Fibroblast of pulmonary artery (primary cell): ENCODE measurements around the gene INO80.

Source experiments
- DNase-seq: peaks from one replicate; pipeline ENCODE4 v3.0.0-alpha.2; 2010; ENCODE audit warnings: low read depth
- H3K4me3 ChIP-seq: replicated peaks from 2 replicates; pipeline ENCODE4 v1.5.1; 2011; ENCODE audit warnings: low read depth, mild to moderate bottlenecking, control low read depth, low read length, moderate library complexity
- TF ChIP-seq, protein P1 (sequence below): IDR thresholded peaks from 2 replicates; pipeline ENCODE4 v1.5.1; 2011; ENCODE audit warnings: mild to moderate bottlenecking, control low read depth, low read length, inconsistent platforms; ENCODE audit errors: missing control alignments

INO80 gene

DNA sequence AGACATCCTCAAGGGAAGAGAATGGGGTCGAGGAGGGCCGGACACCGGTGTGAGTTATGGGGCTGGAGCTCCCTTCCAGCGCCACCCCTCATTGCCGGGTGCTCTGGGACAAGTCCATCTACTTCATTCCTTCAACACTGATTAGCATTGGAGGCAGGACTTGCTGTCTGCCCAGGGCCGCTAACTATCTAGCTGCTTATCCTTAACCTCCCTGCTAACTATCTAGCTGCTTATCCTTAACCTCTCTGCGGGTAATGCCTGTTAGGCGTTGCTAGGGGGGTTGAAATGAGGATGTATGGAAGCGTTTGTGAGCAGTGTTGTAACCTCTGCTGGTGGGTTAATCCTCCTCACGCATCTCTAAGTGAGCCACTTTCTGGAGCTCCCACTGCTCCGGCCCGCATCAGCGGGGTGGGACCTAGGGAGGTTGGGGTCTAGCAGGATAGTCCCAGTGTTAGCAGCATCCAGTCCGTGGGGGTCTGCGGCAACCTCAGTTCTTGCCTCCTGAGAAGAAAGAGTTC lies 173.7 kb downstream of the INO80 start:
- TF ChIP-seq, protein P1, sequence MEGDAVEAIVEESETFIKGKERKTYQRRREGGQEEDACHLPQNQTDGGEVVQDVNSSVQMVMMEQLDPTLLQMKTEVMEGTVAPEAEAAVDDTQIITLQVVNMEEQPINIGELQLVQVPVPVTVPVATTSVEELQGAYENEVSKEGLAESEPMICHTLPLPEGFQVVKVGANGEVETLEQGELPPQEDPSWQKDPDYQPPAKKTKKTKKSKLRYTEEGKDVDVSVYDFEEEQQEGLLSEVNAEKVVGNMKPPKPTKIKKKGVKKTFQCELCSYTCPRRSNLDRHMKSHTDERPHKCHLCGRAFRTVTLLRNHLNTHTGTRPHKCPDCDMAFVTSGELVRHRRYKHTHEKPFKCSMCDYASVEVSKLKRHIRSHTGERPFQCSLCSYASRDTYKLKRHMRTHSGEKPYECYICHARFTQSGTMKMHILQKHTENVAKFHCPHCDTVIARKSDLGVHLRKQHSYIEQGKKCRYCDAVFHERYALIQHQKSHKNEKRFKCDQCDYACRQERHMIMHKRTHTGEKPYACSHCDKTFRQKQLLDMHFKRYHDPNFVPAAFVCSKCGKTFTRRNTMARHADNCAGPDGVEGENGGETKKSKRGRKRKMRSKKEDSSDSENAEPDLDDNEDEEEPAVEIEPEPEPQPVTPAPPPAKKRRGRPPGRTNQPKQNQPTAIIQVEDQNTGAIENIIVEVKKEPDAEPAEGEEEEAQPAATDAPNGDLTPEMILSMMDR = no peak
- no peak for DNase-seq

DNA sequence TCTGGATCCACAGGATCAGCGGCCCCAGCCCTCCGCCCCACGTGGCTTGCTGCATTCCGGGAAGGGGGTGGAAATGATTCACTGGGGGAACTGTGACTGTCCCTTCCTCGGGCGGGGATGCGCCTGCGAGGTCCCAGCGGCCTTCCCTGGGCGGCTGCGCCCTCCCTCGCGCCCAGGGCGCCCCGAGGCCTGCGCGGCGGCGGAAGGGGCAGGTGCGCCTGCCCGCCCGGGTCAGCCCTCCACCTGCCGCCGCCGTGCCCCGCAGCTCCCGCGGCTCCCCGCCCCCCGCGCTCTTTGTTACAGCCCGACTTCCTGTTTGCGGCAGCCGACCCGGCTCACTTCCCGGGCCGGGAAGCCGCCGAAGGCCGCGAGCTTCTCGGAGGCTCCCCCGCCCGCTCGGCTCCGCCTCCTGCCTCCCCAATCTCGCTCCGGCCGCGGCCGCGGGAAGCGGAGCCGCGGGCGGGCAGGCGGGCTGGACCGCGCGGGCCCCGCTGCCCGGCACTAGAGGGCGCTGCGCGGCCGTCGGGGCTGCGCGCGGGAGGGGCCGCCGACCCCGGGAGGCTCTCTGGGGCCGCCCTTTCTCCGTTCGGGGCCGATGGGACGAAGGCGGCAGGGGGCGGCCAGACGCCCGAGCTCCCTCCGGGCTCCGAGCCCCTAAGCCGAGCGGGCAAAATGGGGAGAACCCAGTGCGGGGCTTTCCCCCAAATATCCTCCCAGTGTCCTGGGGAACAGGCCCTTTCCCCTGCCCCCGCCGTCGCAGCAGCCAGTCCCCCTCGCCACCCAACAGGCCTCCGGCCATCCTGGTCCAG lies 174.3 kb downstream of the INO80 start:
- peak overlapping the region; percentile 59 for H3K4me3 ChIP-seq
- peak; percentile 67 for DNase-seq
- TF ChIP-seq, protein P1 = no peak

More for the DNA sequence above, 173.7 kb downstream of the INO80 start:
- peak overlapping the region; percentile 59 for H3K4me3 ChIP-seq

DNA sequence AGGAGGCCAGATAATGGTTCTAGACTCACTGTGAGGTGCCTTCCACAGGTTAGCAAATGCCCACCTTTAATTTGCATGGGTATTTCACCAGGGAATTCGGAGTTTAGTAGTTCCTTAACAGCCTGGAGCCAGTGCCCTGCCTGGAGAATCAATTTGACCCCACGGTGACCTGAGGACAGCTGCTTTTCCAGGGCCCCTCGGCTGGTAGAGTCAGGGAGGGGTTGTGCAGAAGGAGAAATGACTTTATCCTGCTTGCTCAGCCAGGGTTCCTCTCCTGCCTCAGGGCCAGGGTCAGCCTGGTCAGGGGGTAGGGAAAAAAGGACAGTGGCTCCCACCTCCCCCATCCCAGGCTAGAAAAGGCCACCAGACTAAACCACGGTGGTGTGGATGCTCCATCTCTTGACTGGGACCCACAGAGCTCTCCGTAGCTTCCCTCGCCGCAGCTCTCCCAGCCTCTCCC lies 175.0 kb downstream of the INO80 start:
- no peak for DNase-seq
- peak overlapping the region; percentile 36 for H3K4me3 ChIP-seq
- TF ChIP-seq, protein P1 = no peak

DNA sequence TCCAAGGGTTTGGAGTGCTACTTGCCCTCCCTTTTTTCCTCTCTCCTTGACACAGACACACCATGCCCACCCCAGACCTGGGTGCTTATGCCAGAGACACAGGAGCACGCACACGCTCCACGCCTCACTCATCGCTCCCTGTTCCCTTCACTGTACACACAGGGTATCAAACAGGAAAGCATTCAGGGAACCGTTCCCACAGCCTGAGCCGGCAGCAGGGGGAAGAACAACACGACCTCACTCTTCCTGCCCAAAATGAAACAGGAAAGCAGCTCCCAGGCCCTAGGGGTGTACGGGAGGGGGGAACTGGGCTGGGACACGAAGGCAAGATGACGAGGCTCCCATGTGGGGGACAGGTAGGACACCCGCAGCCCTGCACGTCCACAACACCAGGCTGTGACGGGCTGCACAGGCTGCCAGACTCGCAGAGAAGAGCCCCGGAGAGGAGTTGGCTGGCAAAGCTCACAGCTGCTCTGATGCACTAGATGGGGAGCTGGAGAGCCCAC lies 175.7 kb downstream of the INO80 start:
- no peak for DNase-seq
- TF ChIP-seq, protein P1 = no peak
- H3K4me3 ChIP-seq = no peak overlapping the region

DNA sequence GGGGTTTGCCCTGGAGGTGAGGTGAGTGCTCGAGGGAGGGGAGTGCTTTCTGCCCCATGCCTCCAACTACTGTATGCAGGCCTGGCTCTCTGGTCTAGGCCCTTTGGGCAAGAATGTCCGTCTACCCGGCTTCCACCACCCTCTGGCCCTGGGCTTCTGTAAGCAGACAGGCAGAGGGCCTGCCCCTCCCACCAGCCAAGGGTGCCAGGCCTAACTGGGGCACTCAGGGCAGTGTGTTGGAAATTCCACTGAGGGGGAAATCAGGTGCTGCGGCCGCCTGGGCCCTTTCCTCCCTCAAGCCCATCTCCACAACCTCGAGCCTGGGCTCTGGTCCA lies 177.6 kb downstream of the INO80 start:
- DNase-seq = no peak
- TF ChIP-seq, protein P1 = no peak
- no peak overlapping the region for H3K4me3 ChIP-seq

DNA sequence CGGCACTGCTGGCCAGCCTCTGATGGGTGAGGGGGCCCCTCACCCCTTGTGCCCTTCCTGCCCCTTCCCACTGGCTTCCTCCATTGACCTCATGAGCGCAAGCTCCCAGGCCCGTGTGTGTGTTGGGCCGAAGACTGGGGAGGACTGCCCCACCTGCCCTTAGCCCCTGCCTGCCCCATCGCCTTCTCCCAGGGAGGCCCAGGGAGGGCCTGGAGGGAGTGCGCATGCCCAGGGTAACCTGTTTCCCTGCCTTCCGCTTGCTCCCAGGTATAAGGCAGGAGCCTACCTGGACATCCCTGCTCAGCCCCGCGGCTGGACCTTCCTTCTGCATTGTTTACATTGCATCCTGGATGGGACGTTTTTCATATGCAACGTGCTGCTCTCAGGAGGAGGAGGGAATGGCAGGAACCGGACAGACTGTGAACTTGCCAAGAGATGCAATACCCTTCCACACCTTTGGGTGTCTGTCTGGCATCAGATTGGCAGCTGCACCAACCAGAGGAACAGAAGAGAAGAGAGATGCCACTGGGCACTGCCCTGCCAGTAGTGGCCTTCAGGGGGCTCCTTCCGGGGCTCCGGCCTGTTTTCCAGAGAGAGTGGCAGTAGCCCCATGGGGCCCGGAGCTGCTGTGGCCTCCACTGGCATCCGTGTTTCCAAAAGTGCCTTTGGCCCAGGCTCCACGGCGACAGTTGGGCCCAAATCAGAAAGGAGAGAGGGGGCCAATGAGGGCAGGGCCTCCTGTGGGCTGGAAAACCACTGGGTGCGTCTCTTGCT lies 178.1 kb downstream of the INO80 start:
- no peak for DNase-seq
- TF ChIP-seq, protein P1 = peak; percentile 12
- no peak overlapping the region for H3K4me3 ChIP-seq
